Fibroblast of lung (primary cell): ENCODE results near the gene POLR1H. TPM values are rescaled to one million over a fixed set of nuclear protein-coding genes. Genes with fewer than 3 reads are reported as not detected.

ENCODE experiments used
- DNase-seq, 2 donors: peaks; one replicate each; pipeline versions ENCODE4 v3.0.0 to v3.0.0-alpha.2; 2010; ENCODE audit warnings: low read depth in 2 of 2
- H2AFZ ChIP-seq: 2 replicates; pipeline ENCODE4 v1.5.1; 2012; ENCODE audit warnings: low read length, control low read depth, inconsistent platforms
- H3K27ac ChIP-seq: 2 replicates; pipeline ENCODE4 v1.5.1; 2011; ENCODE audit warnings: low read length, control low read depth; ENCODE audit not compliant: insufficient read depth
- H3K27me3 ChIP-seq: 2 replicates; pipeline ENCODE4 v1.5.1; 2011; ENCODE audit warnings: mild to moderate bottlenecking, low read length; ENCODE audit not compliant: control insufficient read depth, insufficient read depth
- H3K36me3 ChIP-seq: 2 replicates; pipeline ENCODE4 v1.5.1; 2011; ENCODE audit warnings: low read length; ENCODE audit not compliant: control insufficient read depth, insufficient read depth
- H3K4me1 ChIP-seq: 2 replicates; pipeline ENCODE4 v1.5.1; 2011; ENCODE audit warnings: low read length; ENCODE audit not compliant: control insufficient read depth, insufficient read depth; ENCODE audit errors: extremely low read depth
- H3K4me2 ChIP-seq: 2 replicates; pipeline ENCODE4 v1.5.1; 2011; ENCODE audit warnings: low read length, control low read depth; ENCODE audit not compliant: insufficient read depth; ENCODE audit errors: extremely low read depth
- H3K4me3 ChIP-seq, 4 experiments: fragments of 200-600 bp in 1 of 4; sonication (generic) in 1 of 4; replicated peaks in 1 of 4; 2 replicates each; pipeline ENCODE4 v1.5.1; 2011 to 2016; ENCODE audit warnings: low read length in 4 of 4, low read depth in 3 of 4, mild to moderate bottlenecking in 3 of 4, control low read depth in 2 of 4, inconsistent platforms in 1 of 4, mixed read lengths in 1 of 4; ENCODE audit not compliant: insufficient read depth in 1 of 4; ENCODE audit errors: control extremely low read depth in 1 of 4
- H3K79me2 ChIP-seq: 2 replicates; pipeline ENCODE4 v1.5.1; 2012; ENCODE audit warnings: mild to moderate bottlenecking, low read length, inconsistent platforms; ENCODE audit not compliant: control insufficient read depth, insufficient read depth
- H3K9ac ChIP-seq: 2 replicates; pipeline ENCODE4 v1.5.1; 2011; ENCODE audit warnings: mild to moderate bottlenecking, low read length, control low read depth; ENCODE audit not compliant: insufficient read depth
- H3K9me3 ChIP-seq: 2 replicates; pipeline ENCODE4 v1.5.1; 2012; ENCODE audit warnings: low read depth, low read length; ENCODE audit not compliant: control insufficient read depth, insufficient read depth
- H4K20me1 ChIP-seq: 2 replicates; pipeline ENCODE4 v1.5.1; 2011; ENCODE audit warnings: low read length; ENCODE audit not compliant: control insufficient read depth, insufficient read depth; ENCODE audit errors: extremely low read depth
- EZH2 ChIP-seq: IDR thresholded peaks from 2 replicates; pipeline ENCODE4 v1.5.1; 2012; ENCODE audit warnings: low read length, control low read depth, mild to moderate bottlenecking; ENCODE audit errors: missing control alignments
- polyA plus RNA-seq, 2 donors: library from polyadenylated mRNA; depleted of rRNA in 1 of 2; stranded (reverse) in 1 of 2; unstranded in 1 of 2; fragments of >200 nt; gene quantifications; 2 replicates each; pipeline ENCODE4 v1.2.1, GENCODE V29; 2011 to 2012; ENCODE audit warnings: missing spikeins in 1 of 2
- total RNA-seq: library from RNA; depleted of rRNA; stranded (reverse); fragments of >200 nt; gene quantifications from 2 replicates; pipeline ENCODE4 v1.2.1, GENCODE V29; 2014
- TF ChIP-seq, protein P1 (sequence below), 2 donors: IDR thresholded peaks in 1 of 2; conservative IDR thresholded peaks in 1 of 2; 1 replicate in 1 of 2; 2 replicates in 1 of 2; pipeline ENCODE4 v1.5.1; 2011 to 2012; ENCODE audit warnings: low read length in 2 of 2, control low read depth in 1 of 2, inconsistent platforms in 1 of 2, low read depth in 1 of 2, mild to moderate bottlenecking in 1 of 2

Gene POLR1H
- total and polyA plus RNA-seq, 2 donors (not counting 1 experiment from before 2014, with no cell fraction given), result 25.0 to 46.1 TPM

DNA sequence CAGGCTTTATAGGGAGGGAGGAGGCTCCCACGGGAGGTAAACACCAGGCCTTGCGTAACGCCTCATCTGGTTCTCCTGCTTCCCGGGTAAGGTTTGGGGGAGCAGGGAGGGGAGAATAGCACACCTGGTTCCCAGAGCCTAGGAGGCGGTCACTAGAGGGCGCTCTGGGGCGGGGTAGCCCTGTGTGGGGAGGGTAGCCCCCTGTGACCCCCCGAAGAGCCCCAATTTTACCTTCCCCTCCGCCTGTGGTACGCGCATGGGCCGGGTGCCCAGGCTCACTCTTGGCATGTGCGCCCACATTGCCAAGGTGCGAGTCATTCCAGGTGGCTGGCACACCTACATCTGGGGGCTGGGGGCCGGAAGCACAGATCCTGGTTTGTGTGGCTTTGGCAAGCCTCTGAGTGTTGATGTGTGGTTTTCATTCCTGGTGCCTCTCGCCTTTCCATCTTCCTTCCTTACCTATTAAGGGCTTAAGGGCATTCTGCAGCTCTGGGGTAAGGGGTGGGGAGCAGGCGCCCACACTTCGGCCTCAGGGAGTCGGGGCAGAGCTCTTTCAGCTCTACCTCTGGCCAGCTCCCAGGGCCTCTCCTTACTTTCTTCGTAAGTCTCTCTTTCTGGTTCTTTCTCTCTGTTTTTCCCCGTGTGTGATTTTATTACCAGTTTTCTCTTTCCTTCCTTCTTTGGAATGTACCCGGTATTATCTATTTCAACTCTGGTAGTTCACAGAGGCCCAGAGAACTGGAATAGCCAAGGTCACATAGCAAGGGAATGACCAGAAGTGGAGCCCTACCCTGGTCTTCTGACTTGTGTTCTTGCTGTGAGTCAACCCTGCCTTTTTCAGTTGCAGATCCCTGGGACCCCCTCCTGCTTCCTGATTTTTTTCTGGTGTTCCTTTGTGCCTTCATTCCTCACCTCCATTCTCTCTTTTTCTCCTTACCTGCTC, 15.0 kb downstream of the POLR1H start:
- Histone ChIP-seq H3K4me1 (peaks cover 2% of the 10 kb centered on the region), H4K20me1 (no peaks in the 10 kb centered on the region), H3K79me2 (no peaks in the 10 kb centered on the region), H3K36me3 (no peaks in the 10 kb centered on the region), H3K9me3 (no peaks in the 10 kb centered on the region), H3K4me3 (no peak overlapping the region), H3K27ac (no peak overlapping the region), H2AFZ (no peak overlapping the region), H3K27me3 (peaks cover 78% of the 10 kb centered on the region), H3K4me2 (no peak overlapping the region), H3K9ac (no peak overlapping the region)
- DNase-seq, result no peak
- TF ChIP-seq EZH2, result peak; percentile 83
- TF ChIP-seq, protein P1, sequence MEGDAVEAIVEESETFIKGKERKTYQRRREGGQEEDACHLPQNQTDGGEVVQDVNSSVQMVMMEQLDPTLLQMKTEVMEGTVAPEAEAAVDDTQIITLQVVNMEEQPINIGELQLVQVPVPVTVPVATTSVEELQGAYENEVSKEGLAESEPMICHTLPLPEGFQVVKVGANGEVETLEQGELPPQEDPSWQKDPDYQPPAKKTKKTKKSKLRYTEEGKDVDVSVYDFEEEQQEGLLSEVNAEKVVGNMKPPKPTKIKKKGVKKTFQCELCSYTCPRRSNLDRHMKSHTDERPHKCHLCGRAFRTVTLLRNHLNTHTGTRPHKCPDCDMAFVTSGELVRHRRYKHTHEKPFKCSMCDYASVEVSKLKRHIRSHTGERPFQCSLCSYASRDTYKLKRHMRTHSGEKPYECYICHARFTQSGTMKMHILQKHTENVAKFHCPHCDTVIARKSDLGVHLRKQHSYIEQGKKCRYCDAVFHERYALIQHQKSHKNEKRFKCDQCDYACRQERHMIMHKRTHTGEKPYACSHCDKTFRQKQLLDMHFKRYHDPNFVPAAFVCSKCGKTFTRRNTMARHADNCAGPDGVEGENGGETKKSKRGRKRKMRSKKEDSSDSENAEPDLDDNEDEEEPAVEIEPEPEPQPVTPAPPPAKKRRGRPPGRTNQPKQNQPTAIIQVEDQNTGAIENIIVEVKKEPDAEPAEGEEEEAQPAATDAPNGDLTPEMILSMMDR (conservative IDR thresholded peaks at IDR 0.05 in 1 of 2, IDR thresholded peaks at IDR 0.05 in 1 of 2; ENCODE audit: low read depth in 1 of 2, low read length in 2 of 2), result peak; percentile 15 to 26

DNA sequence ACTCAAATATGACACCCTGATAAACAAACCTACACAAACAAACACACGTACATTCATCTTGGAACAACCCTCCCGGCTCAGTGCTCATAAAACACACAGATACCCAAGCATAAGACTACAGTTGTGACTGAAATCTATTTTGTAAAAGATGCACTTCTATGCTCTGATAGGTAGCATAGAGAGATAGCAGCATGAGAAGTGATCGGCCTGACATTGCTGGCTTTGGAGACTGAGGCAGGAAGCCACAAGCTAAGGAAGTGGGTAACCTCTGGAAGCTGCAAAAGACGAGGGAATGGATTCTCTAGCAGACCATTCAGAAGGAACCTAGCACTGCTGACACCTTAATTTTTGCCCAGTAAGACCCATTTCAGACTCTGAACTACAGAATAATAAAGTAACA, 16.2 kb downstream of the POLR1H start:
- H3K36me3 ChIP-seq, result no peaks in the 10 kb centered on the region
- TF ChIP-seq EZH2, result no peak
- TF ChIP-seq, protein P1 (conservative IDR thresholded peaks at IDR 0.05 in 1 of 2, IDR thresholded peaks at IDR 0.05 in 1 of 2; ENCODE audit: low read depth in 1 of 2, low read length in 2 of 2), result no peak
- peaks cover 68% of the 10 kb centered on the region for H3K27me3 ChIP-seq
- no peaks in the 10 kb centered on the region for H3K79me2 ChIP-seq
- no peaks in the 10 kb centered on the region for H4K20me1 ChIP-seq
- H3K9ac ChIP-seq, result no peak overlapping the region
- H3K4me2 ChIP-seq, result no peak overlapping the region
- H3K4me3 ChIP-seq, result no peak overlapping the region
- H3K9me3 ChIP-seq, result no peaks in the 10 kb centered on the region
- peaks cover 2% of the 10 kb centered on the region for H3K4me1 ChIP-seq
- no peak overlapping the region for H2AFZ ChIP-seq
- no peak overlapping the region for H3K27ac ChIP-seq
- DNase-seq, result no peak

DNA sequence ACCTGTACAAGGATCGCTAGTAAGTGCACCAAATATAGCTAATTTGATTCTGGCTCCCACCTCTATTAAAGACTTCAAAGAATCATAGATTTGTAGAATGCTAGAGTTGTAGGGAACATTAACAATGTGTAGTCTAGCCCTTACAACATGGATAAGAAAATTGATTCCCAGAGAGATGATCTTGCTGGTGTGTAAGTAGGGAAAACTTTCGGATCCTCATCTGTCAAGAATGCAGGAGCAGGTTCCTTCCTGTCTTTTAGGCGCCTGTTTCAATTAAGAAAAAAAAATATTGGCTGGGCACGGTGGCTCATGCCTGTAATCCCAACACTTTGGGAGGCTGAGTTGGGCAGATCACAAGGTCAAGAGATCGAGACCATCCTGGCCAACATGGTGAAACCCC, 26.8 kb downstream of the POLR1H start:
- Histone ChIP-seq H3K36me3 (no peaks in the 10 kb centered on the region), H3K27me3 (peaks cover 14% of the 10 kb centered on the region), H3K4me1 (peaks cover 5% of the 10 kb centered on the region), H4K20me1 (no peaks in the 10 kb centered on the region), H3K4me3 (no peak overlapping the region), H3K9ac (no peak overlapping the region), H3K27ac (no peak overlapping the region), H2AFZ (no peak overlapping the region), H3K4me2 (no peak overlapping the region), H3K9me3 (no peaks in the 10 kb centered on the region), H3K79me2 (no peaks in the 10 kb centered on the region)
- DNase-seq, result no peak
- no peak for TF ChIP-seq EZH2
- TF ChIP-seq, protein P1 (conservative IDR thresholded peaks at IDR 0.05 in 1 of 2, IDR thresholded peaks at IDR 0.05 in 1 of 2; ENCODE audit: low read depth in 1 of 2, low read length in 2 of 2), result no peak
